HG03066 (cell line): ENCODE measurements around the gene SLC13A3.

Experiments used
- ATAC-seq: cut with Tn5 transposase; IDR thresholded peaks from one replicate; pipeline ENCODE4 v1.9.1; 2021; ENCODE audit warnings: low read depth; ENCODE audit not compliant: unreplicated experiment

Gene SLC13A3

GRCh38 chr20:46609043-46609442, 42.2 kb downstream of the SLC13A3 start:
- ATAC-seq, result no peak

DNA sequence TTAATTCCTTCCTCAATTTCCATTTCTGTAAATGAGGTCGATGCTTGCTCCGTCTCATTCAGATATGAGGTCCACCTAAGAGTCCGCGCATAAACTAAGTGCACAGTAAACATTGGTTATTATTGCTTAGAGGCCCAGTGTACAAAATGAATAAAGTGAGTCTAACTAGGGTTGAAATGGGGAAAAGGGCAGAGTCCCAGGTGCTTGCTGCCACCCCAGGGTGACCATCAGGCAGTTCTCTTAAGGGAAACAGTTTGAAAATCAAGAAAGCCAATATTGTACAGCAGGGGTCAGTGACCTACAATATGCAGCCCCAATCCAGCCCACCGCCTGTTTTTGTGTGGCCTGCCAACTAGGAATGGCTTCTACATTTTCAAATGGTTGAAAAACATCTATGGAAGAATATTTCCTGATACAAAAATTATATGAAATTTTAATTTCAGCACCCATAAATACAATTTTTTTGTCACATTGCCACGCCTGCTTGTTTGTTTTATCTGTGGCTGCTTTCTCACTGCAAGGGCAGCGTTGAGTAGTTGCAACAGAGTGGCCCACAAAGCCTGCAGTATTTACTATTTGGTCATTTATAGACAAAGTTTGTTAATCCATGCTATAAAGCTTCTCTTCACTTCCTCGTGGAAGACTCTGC, 43.3 kb downstream of the SLC13A3 start:
- no peak for ATAC-seq

GRCh38 chr20:46607191-46607848, 43.9 kb downstream of the SLC13A3 start:
- no peak for ATAC-seq

GRCh38 chr20:46606817-46607190, 44.5 kb downstream of the SLC13A3 start:
- ATAC-seq, result no peak

DNA sequence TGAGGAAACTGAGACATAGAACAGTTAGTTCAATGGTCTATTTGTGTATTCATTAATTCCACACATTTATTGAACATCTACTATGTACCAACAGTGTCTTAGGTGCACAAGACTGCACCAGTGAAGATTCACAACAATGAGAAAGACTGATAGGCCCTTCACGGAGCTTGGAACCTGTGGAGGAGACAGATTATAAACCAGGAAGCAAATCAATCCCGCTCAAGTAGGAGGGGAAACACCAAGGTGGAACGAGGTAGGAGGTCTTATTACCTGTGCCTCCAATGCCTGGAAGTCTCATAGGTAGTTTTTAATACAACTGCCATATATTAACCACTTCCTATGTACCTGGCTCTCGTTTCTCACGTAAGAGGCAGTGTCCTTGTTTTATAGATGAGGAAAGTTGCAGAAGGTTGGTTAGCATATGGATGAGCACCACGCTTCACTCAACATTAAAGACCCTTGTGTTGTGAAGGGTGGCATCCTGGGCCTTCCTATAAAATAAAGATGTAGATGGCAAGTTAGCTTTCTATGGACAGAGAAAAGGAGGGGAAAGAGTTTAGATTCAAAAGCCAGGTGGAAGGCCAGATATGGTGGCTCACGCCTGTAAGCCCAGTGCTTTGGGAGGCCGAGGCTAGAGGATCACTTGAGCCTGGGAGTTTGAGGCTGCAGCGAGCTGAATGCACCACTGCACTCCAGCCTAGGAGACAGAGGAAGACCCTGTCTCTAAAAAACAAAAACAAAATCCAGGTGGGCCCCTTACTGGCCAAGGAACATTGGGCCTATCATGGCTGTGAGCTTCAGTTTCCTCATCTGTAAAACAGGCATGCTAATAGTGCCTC, 45.1 kb downstream of the SLC13A3 start:
- no peak for ATAC-seq

DNA sequence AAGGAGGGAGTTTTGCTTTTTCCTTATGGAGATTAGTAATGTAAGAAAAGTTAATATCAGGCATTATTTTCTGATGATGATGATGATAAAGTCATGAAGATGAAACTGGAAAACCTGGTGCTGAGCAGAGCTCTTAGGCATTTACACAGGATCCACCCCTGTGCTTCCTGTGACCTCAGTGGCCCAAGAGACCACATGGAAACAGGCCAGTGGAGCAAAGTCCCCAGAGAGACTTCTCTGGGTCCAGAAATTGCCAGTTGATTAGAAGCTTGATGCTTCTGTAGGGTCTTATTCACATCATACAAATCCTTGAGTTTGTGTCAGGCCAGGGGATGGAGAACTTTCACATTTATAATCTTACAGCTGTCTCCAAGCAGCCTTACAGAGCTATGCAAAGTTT, 46.1 kb downstream of the SLC13A3 start:
- no peak for ATAC-seq

DNA sequence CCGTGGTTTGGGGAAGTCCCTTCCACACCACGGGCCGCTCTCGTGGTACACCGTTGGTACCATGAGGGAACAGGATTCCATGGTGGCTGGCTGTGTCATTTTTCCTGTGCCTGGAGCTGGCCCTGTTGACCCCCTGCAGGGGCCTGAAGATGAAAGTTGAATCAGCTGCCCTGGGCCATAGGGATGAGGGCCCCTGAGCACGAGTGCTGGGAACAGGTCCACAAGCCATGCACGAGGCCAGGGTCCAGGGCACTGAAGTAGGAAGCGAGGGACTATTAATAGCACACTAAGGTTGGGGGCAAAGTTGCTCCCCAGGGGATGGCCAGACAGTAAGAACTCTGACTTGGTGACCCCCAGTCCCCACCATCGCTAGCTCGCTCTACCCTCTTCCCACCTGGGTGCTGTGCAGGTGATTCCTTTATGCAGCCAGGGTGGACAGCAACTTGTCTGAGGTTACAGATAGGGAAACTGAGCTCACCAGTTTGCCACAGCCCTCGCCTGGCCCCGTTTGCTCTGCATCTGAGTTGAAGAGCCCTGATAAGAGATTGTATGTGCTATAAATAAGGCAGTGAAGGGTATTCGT, 46.6 kb downstream of the SLC13A3 start:
- no peak for ATAC-seq

GRCh38 chr20:46602429-46602828, 48.8 kb downstream of the SLC13A3 start:
- ATAC-seq, result no peak

- ATAC-seq, result no peak
These were observed 49.6 kb downstream of the SLC13A3 start for GRCh38 chr20:46601603-46602122.

DNA sequence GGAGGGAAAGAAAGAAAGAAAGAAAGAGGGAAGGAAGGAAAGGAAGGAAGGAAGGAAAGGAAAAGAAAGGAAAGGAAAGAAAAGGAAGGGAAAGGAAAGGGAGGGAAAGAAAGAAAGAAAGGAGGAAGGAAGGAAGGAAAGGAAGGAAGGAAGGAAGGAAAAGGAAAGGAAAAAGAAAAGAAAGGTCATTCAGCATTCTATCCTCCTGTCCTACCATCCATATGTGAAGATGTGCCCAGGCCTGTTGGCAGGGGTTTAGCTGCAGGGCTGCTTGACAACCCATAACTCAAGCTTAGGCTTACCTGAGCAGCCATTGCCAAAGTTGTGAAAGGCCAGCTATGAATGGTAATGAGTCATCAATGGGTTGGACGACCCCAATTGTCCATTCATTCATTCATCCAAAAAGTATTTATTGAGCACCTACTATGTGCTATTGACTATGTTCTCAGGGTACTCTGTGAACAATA, 50.9 kb downstream of the SLC13A3 start:
- ATAC-seq, result no peak

- ATAC-seq, result no peak
These were observed 51.9 kb downstream of the SLC13A3 start for GRCh38 chr20:46599227-46599987.

GRCh38 chr20:46595933-46596332, 55.3 kb downstream of the SLC13A3 start:
- no peak for ATAC-seq

GRCh38 chr20:46594725-46595124, 56.5 kb downstream of the SLC13A3 start:
- no peak for ATAC-seq

DNA sequence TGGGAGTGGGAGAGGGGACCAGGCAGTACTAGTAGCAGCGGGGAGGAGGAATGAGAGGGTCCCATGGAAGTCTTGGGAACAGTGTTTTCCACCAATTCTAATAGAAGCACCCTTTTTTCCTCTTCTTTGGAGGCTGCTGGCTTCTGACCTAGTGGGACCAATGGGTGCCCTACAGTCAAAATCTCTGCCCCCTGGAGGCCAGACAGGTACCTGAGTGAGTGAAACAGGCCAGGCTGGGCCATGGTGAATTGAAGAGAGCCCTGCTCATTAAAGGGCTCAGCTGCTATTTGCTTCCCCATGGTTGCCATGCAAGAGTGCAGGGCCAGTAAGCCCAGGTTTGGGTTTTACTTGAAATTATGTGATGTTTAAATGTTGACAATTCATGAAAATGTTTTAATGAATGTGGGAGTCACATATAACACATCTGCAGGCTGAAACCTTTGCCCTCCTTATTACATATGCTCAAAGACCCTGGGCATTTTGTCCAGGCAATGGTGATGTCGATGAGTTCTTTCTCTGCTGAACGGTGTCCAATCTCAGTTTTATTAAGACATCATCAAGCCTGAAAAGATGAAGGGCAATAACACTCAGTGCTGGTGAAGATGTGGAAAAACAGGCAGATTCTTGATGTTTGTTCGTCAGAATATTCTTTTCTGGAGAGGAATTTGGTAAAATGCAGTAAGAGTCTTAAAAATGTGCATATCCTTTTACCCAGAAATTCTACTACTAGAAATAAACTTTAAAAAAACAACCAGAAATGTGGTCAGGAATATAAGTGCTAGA, 58.5 kb downstream of the SLC13A3 start:
- ATAC-seq, result no peak

DNA sequence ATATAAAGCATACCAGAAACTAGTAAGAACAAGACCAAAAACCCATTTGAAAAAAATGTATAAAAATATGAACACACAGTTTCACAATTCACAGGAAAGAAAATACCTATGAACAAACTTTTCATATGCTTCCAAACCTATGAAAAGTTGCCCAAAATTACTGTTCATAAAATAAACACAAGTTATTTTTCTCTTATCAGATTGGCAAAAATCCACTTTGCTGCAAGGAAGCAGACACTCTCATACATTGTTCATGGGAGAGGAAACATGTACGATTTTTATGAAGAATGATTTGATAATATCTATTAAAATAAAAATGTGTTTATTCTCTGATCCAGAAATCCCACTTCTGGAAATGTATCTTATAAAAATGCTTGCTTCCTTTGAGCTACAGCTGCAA, 60.8 kb downstream of the SLC13A3 start:
- no peak for ATAC-seq

DNA sequence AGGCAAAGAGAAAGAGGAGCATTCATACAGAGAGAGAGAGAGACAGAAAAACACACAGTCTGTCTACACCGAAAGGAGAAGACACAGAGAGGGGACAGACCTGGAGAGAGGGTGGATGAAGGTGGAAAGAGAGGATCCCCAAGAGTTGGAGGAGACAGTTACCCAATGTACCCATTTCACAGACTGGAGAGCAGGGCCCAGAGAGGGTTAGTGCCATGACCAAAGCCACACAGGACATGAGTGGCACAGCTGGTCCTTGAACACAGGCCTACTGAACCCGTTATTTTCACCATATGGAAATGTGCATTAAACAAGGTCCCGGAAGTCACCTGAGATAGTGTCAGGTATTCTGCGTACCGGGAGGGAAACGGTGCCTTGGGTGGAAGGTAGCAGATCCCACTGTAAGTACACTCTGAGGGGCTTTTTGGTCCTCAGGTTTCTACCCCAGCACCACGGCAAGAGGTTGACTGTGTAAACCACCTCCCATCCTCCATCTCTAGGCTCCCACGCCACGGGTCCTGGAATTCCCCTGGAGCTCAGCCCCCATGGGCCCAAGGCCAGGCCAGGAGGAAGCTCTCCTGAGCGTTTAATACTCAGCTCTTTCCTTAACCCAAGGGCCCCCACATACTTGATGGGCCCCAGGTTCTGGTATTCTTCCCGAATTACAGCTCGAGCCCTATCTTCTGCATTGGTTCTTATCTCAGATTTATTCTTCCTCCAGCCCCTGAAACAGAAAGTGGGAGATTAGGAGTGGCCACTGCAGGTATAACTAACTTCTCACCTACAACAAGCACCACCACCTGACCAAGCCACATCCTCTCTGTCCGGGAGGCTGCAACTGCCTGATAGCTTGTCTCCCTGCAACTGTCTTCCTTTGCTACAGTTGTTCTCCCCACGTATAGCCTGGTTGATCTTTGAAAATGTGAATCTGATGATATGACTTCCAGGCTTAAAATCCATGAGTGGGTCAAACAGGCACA, 62.4 kb downstream of the SLC13A3 start:
- ATAC-seq, result no peak

- no peak for ATAC-seq
These were observed 63.3 kb downstream of the SLC13A3 start for GRCh38 chr20:46587986-46588385.

DNA sequence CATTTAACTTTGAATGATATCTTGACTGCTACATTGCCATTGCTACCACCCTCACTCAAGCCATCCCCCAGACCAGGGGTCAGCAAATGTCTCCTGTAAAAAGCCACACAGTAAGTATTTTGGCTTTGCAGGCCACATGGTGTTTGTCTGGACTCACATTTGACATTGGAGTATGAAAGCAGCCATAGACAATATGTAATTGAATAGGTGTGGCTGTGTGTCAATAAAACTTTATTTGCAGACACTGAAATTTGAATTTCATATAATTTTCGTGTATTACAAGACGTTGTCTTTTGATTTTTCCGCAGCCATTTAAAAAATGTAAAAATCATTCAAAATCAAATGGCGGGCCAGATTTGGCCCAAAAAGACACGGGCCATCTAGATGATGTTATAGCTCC, 64.5 kb downstream of the SLC13A3 start:
- no peak for ATAC-seq
